WTC11 (cell line): ENCODE data around the gene KIF13A.

Experiments used
- GTF2I ChIP-seq: fragments of 250-450 bp; sonication (Bioruptor Pico); conservative IDR thresholded peaks from 2 replicates; pipeline ENCODE4 v1.4.0; 2021; ENCODE audit warnings: mild to moderate bottlenecking
- NR3C1 ChIP-seq: sonication (generic); formaldehyde crosslinking; conservative IDR thresholded peaks from 2 replicates; pipeline ENCODE4 v1.8.1; 2023; ENCODE audit warnings: low read depth, mild to moderate bottlenecking, missing genetic modification reagents
- SMAD3 ChIP-seq: sonication (generic); formaldehyde crosslinking; IDR thresholded peaks from 2 replicates; pipeline ENCODE4 v1.8.0; 2022; ENCODE audit warnings: missing genetic modification reagents, mild to moderate bottlenecking, borderline replicate concordance
- SP1 ChIP-seq: sonication (generic); formaldehyde crosslinking; conservative IDR thresholded peaks from 2 replicates; pipeline ENCODE4 v1.8.1; 2022; ENCODE audit warnings: missing genetic modification reagents
- TF ChIP-seq, protein P1 (sequence below): sonication (generic); formaldehyde crosslinking; IDR thresholded peaks from 2 replicates; pipeline ENCODE4 v1.8.1; 2023; ENCODE audit warnings: mild to moderate bottlenecking, missing genetic modification reagents
- TF ChIP-seq, protein P2 (sequence below): sonication (generic); formaldehyde crosslinking; IDR thresholded peaks from 2 replicates; pipeline ENCODE4 v1.8.1; 2023; ENCODE audit warnings: mild to moderate bottlenecking, missing genetic modification reagents, moderate library complexity

DNA sequence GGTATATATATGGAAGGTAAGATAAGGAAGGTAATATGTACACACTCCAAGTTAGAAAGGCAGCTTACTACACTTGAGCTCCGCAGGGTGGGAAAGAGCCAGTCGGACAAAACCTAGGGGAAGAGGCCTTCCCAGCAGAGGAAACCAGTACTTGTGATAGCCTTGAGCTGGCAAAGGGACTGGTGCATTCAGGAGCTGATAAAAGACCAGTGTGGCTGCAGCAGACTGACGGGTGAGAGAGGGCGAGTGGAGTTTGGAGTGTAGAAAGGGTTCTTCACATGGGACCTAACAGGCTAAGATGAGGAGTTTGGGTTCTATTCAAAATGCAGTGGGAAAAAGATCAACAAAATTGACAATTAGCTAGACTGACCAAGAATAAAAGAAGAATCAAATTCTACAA is 49.3 kb upstream of the KIF13A start:
- no peak for TF ChIP-seq SMAD3 (CRISPR knock-in tag)
- no peak for TF ChIP-seq GTF2I
- TF ChIP-seq, protein P1, sequence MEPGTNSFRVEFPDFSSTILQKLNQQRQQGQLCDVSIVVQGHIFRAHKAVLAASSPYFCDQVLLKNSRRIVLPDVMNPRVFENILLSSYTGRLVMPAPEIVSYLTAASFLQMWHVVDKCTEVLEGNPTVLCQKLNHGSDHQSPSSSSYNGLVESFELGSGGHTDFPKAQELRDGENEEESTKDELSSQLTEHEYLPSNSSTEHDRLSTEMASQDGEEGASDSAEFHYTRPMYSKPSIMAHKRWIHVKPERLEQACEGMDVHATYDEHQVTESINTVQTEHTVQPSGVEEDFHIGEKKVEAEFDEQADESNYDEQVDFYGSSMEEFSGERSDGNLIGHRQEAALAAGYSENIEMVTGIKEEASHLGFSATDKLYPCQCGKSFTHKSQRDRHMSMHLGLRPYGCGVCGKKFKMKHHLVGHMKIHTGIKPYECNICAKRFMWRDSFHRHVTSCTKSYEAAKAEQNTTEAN: no peak
- no peak for TF ChIP-seq SP1 (CRISPR knock-in tag)
- no peak for TF ChIP-seq NR3C1
- TF ChIP-seq, protein P2, sequence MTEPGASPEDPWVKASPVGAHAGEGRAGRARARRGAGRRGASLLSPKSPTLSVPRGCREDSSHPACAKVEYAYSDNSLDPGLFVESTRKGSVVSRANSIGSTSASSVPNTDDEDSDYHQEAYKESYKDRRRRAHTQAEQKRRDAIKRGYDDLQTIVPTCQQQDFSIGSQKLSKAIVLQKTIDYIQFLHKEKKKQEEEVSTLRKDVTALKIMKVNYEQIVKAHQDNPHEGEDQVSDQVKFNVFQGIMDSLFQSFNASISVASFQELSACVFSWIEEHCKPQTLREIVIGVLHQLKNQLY (CRISPR knock-in tag): no peak
